GM19193 (cell line): ENCODE measurements around the gene SOX13.

Experiments used
- POLR2A ChIP-seq: IDR thresholded peaks from 4 replicates; pipeline ENCODE4 v1.6.1; 2011; ENCODE audit not compliant: insufficient read depth, insufficient read length; ENCODE audit errors: extremely low read depth

SOX13 gene

DNA sequence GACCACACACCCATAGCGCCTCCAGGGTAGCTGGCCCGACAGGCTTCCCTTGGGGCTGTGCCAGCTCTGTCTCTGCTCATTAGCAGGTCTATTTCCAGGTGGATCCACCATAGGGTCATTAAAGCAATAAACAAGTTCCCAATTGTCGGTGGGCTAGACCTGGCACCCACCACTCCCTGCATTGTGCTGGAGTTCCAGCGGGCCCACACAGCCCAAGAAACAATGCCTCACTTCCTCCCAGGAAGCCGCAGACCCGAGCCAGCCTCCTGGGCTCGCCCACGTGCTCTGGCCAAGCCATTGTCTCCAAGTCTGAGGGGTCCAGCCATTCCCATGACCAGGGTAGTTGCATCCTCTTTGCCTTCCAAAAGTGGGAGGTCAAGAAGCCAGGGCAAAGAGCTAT, 27.5 kb upstream of the SOX13 start:
- no peak for TF ChIP-seq POLR2A

DNA sequence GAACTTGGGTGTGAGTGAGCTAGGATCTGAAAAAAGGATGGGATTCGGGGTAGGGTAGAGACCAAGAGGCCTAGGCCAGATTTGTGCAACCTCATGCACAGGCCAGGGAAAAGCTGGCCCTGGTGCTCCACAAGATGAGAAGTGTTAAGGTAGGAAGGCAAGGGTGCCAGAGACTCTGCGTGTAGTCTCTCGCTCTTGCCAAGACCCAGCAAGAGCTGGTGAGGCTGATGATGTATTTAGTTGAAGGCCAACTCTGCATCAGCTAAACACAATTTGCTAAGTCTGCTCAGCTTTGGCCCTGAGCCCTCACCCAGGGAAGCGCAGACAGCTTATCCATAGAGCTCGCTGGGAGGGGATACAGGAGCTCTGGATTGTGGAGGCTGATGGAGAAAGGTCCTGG, 26.6 kb upstream of the SOX13 start:
- no peak for TF ChIP-seq POLR2A

DNA sequence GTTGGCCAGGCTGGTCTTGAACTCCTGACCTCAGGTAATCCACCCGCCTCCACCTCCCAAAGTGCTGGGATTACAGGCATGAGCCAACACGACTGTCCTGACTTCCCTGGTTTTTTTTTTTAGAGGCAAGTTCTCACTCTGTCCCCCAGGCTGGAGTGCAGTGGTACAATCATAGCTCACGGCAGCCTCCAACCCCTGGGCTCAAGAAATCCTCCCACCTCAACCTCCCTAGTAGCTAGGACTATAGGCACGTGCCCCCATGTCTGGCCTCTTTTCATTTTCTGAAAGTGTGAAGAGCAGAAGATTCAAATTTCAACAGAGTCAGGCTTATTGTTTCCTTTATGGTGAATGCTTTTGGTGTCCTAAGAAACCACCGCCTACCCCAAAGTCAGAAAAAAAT, 21.7 kb upstream of the SOX13 start:
- TF ChIP-seq POLR2A, result no peak

DNA sequence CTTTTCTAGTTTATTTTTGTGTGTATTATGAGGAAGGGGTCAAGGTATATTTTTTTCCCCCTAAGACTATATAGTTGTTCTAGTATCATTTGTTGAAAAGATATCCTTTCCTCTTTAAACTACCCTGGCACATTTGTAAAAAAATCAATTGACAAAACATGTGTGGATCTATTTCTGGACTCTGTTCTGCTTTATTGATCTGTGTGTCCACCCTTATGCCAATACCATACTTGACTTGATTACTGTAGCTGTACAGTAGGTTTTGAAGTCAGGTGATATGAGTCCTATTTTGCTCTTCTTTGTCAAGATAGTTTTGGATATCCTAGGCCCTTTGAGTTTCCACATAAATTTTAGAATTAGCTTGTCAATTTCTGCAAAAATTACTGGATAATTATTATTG, 21.2 kb upstream of the SOX13 start:
- TF ChIP-seq POLR2A, result no peak

DNA sequence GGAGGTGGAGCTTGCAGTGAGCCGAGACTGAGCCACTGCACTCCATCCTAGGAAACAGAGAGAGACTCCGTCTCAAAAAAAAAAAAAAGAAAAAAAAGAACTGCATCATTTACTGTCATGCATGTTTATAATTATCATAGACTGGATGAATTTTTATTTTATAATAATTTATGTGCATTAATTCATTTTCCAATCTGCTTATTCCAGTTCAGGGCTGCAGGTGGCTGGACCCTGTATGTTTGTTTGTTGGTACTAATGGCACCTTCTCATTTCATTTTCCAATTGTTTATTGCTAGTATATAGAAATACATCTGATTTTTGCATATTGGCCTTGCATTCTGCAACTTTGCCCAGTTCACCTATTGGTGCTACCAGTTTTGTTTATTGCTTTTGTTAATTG, 19.0 kb upstream of the SOX13 start:
- no peak for TF ChIP-seq POLR2A

DNA sequence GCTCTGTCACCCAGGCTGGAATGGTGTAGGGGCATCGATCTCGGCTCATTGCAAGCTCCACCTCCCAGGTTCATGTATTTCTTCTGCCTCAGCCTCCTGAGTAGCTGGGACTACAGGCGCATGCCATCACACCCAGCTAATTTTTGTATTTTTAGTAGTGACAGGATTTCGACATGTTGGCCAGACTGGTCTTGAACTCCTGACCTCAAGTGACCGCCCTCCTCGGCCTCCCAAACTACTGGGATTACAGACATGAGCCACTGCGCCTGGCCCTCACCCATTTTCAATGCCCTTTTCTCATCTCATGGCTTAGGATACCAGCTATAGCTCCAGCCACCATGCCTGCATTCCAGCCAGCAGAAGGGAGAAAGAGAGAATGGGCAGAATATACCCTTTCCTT, 12.9 kb upstream of the SOX13 start:
- TF ChIP-seq POLR2A, result no peak

DNA sequence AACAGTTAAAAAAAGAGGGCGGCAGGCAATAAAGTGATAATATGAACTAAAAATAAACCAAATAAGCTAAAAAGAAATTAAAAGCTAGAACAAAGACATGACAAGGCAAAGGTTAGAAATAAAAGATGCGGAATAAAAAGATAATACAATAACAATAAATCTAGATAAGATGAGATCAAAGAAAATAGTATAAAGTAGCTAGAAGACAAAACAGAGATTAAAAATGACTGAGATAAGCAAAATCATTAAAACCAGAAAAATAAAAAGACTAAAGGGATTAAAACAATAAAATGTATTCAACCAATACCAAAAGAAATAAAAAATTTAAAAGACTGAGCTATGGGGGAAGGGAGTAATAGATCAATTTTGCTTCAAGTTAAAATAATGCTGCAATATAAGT, 10.8 kb upstream of the SOX13 start:
- TF ChIP-seq POLR2A, result no peak

DNA sequence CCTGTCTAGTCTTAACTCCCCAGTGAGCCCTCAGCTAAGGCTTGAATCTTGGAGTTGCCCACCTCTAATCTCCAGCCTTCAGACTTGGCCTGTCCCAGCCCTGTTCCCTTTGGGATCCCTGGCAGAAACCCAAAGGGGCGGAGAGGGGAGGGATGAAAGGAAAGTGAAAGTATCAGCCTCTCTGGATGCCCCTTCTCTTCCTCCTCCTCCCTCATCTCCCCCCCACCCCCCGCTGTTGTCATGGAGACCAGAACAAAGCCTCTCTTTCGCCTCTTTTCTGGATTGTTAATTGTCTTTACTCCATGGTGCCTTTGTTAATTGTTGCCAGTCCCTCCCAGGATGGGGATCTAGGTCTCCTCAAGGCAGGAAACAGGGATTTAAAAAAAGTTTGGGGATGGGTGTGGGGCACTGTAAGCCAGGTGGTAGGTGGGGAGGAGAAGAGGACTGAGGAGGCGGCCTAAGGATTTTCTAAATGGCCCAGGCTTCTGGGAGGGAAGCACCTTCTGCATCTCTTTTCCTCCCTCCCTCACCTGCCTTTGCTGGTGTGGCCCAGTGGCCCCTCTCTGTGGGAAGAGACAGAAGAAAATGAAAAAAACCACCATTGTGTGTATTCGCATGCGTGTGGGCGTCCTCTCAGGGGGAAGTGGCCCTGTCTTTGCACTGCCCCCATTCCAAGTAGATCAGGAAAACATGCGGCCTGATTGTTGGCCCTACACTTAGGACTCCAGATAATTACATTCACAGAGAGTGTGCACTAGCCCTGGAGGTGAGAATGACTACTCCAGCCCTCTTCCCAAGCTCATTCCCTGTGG, 7.5 kb upstream of the SOX13 start:
- no peak for TF ChIP-seq POLR2A

DNA sequence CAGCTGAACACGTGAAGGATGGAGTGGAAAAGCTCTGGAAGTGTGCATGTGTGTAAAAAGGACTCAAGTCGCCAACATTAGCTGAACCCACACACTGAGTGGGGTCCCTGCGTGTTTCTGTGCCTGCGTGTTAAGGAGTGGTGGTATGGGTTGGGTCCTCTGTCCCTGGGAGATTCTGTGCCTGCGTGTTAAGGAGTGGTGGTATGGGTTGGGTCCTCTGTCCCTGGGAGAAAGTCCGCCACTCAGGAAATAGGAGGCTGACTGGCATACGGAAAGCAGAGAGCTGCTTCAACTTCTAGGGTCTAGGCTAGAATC, 7.0 kb upstream of the SOX13 start:
- no peak for TF ChIP-seq POLR2A

DNA sequence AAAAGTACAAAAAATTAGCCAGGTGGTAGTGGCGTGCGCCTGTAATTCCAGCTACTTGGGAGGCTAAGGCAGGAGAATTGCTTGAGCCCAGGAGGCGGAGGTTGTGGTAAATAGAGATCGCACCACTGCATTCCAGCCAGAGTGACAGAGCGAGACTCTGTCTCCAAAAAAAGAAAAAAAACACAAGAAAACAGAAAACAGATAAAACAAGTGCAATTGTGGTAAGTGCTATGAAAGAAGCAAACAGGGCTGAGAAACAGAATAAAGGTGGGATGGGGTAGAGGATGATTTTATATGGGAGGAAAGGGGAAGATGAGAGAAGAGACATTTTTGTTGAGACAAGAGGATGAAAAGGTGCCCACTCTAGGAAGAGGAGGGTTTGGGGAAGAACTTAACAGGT, 5.0 kb upstream of the SOX13 start:
- TF ChIP-seq POLR2A, result no peak

DNA sequence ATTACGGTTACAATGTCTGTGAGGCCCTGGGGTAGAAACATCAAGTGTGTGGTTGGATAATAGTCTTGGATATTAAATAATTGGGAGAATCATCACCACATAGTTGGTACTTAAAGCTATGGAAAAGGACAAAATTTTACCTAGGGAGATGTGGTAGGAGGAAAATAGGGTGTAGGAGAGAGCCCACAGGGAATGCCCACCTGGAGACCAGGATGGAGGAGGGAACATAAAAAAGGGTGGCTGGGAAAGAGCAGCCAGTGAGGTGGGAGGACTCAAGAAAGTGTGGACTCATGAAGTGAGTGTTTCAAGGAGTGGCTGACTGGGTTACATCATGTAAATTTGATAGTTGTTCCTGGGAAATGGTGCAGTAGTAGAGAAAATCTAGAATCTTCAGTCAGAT, 3.0 kb upstream of the SOX13 start:
- no peak for TF ChIP-seq POLR2A

DNA sequence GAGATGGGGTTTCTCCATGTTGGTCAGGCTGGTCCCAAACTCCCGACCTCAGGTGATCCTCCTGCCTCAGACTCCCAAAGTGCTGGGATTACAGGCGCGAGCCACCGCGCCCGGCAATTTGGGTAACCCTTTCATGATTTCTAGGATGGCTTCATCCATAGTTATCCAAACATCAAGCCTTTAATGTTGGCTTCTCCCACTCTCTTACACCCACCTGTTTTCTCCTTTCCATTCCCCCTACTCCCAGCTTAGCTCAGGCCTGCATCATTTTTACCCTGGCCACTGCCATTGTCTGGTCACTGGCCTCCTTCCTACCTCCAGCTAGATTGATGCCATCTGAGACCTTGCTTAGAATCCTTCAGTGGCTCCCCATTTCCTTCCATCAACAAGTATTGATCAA, 2.0 kb upstream of the SOX13 start:
- TF ChIP-seq POLR2A, result no peak

DNA sequence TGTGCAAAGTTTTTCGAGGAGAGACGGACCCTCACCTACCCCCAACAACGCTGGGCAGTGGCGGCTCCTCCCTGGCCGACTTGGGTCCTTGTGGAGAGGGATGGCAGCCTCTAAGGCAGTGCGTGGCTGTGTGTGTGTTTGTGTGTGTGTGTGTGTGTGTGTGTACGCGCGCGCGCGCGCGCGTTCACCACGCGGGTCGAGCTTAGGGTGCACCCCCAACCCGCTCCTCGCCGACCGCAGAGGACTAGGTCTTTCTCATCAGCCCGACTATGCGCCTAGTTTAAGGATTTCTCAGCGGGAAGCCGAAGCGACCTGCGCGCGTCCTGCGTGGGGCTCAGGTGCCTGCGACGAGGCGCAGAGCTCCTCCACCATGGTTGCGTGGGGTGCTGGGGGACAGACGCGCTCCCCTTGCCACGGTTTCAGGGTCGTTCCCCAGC, 940 bp downstream of the SOX13 start:
- TF ChIP-seq POLR2A, result no peak

DNA sequence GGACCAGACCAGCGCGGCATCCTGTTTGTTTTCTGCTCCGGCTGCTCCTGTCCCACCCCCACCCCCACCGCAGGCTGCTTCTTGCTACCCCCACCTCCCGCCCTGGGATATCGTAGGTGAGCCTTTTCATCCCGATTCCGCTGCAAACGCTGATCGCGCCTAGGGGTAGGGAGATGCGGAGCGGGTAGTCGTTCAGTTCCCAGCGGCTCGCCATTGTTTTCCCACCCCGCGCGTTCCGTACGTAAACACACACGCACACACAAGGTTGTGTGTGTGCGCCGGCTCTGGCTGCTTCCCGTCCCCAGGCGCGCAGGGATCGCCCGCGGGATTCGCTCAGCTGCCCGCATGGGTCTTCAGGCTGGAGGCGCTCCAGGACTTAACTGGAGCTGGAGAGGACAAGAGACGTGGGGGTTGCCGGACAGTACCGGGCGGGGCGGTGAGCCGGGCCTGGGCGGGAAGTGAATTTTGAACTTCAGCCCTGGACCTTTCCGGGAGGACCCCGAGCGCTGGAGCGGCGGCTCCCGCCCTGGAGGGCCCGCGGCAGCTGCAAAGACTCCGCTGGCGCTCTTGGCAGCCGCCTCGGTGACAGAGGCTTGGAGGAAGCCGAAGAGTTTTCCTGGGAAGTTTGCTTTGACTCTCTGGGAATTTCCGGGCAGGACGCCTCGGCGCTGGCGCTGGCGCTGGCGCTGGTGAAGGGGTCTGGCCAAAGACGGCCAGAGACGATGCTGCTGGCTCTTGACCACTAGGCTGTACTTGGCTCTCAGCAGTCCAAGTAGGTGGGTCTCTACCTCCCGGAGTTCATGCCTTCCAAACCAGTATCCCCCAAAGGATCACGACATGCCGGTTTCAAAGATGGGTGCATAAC, 1.6 kb downstream of the SOX13 start:
- no peak for TF ChIP-seq POLR2A

DNA sequence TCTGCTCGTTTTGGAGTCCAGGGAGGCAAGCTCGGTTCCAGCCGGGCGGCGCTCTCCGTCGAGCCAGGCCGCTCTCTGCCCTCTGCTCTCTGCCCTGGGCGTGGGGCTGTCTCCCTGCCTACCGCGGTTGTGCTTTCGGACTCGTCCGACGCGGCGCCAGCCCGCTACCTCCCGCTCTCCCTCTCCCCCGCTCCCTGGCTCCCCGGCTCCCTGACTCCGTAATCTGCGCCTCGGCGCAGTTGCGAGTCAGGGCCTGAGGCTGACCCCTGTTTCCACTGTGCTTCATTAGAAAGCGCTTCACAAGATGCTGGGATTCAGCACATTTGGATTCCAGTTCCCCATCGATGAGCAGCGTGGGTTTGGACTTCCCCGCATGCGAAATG, 2.2 kb downstream of the SOX13 start:
- no peak for TF ChIP-seq POLR2A
